Measurements from ENCODE around the gene IL37.
A peak's percentile ranks its signal among the peaks of the same experiment; 100 is the strongest.
"Not testable (repeated sequence)": the region's sequence is repeated elsewhere in the genome, so short reads cannot be mapped to it uniquely, and the experiment has no call there.

The IL37 gene

DNA sequence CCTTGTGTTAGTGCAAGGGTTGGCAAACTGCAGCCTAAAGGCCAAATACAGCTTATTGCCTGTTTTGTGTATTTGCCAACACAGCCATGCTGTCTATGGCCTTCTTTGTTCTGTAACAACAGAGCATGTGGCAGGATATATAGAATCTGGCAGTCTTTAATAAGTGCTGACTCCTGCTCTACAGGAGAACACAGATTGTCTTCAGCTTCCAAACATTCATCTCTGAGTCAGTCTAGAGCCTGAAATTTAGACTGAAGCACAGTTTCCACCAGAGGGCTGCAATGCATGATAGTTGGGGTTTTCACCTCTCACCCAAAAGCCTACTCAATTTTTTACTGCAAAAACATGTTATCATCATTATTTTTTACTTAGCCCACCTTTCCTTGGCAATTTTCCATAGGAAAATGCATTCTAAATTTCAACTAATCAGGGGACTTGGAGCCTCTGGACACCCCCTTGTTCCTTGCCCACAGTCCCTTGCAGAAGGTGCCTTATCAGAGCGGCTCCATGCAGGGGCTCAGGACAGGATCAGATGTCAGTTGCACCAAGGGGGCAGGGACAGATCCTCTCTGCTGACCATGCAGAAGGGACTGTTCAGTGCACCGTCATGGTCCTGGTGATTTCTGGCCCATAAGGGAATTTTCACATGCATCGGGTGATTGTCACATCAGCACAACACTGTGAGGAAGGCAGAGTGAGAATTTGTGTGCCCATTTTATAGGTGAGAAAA lies 12.4 kb downstream of the IL37 start:
- peak; percentile 4 for DNase-seq (ENCODE audit: low spot score)

DNA sequence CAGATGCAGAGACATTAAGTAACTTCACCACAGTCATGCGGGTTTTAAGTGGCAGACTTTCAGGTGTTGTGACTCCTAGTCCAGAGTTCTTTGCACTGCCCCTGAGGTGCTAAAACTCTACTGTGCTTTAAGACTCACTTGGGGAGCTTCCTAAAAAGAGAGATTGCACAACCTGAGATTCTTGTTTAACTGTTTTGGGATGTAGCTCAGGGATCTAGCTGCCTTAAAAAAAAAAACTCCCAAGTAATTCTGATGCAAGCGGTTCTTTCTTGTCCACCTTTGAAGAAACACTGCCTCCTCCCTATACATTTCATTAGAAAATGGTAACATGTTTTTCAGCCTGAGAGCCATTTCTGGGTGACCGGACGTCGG lies 13.0 kb downstream of the IL37 start:
- DNase-seq (ENCODE audit: low spot score) = no peak

GRCh38 chr2:112924360-112924759 lies 13.4 kb downstream of the IL37 start:
- no peak for DNase-seq (ENCODE audit: low spot score)

- no peak for DNase-seq (ENCODE audit: low spot score)
These were observed 13.9 kb downstream of the IL37 start for GRCh38 chr2:112924821-112925220.

DNA sequence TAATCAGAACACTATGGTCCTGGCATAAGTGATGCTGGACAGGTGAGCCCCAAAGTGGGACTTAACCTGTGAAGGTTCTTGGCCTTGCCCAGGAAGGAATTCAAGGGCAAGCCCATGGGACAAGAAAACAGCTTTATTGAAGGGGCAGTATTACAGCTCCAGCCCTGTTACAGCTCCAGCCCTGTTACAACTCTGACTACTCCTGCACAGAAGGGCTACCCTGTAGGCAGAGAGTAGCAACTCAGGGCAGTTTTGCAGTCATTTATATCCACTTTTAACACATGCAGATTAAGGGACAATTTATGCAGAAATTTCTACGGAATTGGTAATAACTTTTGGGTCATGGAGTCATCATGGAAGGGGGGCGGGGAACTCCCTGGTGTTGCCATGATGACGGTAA lies 15.7 kb downstream of the IL37 start:
- DNase-seq (ENCODE audit: low spot score) = no peak

DNA sequence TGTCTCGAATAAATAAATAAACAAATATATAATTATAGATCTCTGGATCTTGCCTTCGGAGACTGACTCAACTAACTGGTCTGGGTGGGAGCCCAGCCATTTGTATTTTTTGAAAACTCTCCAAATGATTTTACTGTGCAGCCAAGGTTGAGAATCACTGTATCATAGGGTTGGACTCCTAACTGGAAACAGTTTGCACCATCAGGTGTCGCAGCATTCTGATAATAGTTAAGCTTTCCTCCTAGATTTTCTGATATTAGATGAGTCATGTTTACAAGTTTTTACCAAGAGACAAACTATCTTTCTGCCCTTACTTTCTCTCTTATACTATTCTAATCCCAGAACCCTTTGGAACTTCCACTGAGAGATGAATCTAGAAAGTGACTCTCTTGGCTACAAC lies 16.8 kb downstream of the IL37 start:
- no peak for DNase-seq (ENCODE audit: low spot score)

- no peak for DNase-seq (ENCODE audit: low spot score)
These were observed 22.3 kb downstream of the IL37 start for GRCh38 chr2:112933261-112933660.

- DNase-seq (ENCODE audit: low spot score) = not testable (repeated sequence)
These were observed 23.2 kb downstream of the IL37 start for GRCh38 chr2:112934117-112934516.

DNA sequence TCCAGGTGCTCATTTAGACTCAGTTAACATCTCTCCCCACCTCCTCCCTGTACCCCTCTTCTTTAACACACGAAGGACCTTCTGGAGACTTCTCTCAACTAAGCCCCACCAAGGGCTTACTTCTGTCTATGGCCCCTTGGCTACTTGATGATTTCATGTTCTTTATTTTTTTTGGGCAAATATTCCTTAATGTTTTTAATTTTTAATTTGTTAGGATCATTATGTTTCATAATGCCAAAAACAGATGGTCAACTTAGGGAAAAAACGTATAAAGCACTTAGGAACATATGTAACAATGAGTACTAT lies 25.9 kb downstream of the IL37 start:
- DNase-seq (ENCODE audit: low spot score) = no peak

DNA sequence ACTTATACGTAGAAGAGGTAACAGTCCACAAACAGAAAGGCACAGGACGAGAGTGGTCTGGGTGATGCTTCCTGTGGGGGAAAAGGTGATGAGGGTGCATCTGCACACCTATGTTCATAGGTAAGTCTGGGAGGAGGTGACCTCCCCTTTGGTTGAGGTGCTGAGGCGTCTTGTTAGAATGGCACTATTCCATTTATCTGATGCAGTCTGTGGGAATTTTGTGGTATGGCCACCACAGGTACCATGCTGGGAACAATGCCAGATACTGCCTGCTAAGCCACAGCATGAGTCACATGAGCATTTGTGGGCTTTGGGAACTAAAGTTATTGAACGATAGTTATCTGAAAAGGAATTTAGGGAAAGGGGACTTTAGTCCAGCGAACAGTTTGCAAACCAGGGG lies 27.9 kb downstream of the IL37 start:
- DNase-seq (ENCODE audit: low spot score) = no peak

DNA sequence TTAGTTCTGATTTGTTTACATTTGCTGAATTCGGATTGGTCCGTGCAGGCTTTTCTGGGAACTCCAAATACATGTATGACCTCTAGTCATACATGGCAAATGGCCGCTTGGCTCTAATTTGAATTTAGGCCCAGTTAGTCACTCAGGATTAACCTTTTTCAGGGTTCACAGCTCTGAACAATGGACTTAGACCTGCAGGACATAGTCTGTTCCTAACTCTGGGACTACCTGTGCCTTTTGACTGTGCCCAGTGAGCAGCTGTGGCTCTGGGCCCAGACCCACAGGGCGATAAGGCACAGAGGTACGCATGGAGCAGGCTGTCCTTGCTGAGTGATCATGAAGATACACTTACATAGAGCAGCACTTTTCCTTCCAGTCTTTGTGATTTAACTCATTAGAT lies 28.5 kb downstream of the IL37 start:
- no peak for DNase-seq (ENCODE audit: low spot score)

DNA sequence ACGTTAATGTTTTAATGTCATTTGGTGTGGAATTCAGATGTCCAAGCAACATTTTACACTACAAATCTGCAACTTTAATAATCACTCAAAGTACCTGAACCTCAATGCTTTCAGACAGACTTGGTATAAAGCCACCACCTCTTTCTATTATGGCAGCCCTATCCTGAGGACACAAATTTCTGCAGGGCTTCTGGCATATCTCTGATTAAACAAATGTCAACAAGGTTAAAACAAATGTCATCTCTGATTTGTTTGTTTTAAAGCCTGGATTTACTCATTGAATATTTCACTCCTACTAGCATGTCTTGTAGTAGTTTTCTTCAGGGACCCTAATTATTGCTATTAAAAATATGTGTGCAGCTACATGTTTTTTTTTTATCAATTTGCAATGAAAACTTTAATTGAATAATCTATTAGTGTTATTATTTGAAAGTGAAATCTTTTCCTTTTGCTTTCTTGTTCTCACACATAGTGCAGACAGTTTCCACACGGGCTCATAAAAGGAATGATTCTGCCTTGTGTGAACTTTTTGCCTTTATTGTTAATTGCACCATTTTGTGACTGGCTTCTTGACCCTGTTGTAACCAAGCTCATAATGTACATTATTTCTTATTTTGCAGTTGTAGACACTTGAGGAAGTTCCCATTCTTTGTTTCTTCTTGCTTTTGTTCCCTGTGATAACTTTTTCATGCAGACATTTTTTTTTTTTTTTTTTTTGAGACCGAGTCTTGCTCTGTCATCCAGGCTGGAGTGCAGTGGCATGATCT lies 30.1 kb downstream of the IL37 start:
- DNase-seq (ENCODE audit: low spot score) = no peak

- peak; percentile 76 for DNase-seq (ENCODE audit: low spot score)
These were observed 31.0 kb downstream of the IL37 start for GRCh38 chr2:112941753-112942653.

GRCh38 chr2:112942654-112943002 lies 31.7 kb downstream of the IL37 start:
- DNase-seq (ENCODE audit: low spot score) = no peak

DNA sequence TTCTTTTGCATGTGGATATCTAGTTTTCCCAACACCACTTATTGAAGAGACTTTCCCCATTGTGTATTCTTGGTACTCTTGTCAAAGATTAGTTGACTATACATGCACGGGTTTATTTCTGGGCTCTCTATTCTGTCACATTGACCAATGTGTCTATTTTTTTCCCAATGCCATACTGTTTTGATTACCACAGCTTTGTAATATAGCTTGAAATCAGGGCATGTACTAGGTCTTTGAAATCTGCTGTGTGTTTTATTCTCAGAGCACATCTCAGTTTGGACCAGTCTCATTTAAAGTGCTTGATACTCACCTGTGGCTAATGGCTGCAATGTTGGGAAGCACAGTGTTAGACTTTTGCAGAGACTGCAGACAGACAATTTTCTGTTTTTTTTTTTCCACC lies 34.0 kb downstream of the IL37 start:
- no peak for DNase-seq (ENCODE audit: low spot score)

GRCh38 chr2:112946086-112946485 lies 35.1 kb downstream of the IL37 start:
- DNase-seq (ENCODE audit: low spot score) = no peak

DNA sequence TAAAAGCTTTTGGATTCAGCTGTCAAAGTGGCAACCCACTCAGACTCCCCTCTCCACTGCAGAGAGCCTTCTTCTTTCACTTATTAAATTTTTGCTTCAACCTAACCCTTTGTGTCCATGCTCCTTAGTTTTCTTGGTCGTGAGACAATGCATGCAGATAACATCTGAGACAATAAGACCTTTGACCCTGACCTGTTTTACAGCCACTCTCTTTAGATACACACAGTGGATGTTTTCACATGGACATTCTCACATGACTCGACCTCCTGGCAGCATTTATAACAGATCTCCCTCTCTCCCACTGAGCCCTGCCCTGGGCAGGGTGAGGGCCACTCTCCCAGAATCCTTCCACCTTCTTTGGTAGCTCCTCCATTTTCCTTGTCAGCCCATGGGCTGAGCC lies 36.4 kb downstream of the IL37 start:
- no peak for DNase-seq (ENCODE audit: low spot score)

- no peak for DNase-seq (ENCODE audit: low spot score)
These were observed 38.5 kb downstream of the IL37 start for GRCh38 chr2:112949456-112949855.

DNA sequence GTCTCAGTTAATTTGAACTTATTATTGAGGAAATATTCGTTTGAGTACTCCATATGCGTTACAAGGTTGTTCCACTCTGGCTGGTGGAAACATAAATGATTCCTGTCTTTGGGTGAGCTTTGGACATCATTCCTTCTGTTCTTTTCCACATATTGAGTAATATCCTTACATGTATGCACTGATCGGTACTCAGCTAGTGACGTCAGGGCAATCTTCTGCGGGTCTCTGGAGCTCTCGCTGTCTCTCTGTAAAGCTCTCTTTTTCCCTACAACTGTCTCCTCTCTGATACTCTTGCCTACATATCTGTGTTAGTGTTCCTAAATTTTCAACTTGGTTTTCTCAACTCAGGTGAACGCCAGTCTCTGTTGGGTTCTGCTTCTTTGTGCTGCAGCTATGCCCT lies 43.4 kb downstream of the IL37 start:
- DNase-seq (ENCODE audit: low spot score) = no peak

GRCh38 chr2:112957511-112957910 lies 46.5 kb downstream of the IL37 start:
- DNase-seq (ENCODE audit: low spot score) = no peak

DNA sequence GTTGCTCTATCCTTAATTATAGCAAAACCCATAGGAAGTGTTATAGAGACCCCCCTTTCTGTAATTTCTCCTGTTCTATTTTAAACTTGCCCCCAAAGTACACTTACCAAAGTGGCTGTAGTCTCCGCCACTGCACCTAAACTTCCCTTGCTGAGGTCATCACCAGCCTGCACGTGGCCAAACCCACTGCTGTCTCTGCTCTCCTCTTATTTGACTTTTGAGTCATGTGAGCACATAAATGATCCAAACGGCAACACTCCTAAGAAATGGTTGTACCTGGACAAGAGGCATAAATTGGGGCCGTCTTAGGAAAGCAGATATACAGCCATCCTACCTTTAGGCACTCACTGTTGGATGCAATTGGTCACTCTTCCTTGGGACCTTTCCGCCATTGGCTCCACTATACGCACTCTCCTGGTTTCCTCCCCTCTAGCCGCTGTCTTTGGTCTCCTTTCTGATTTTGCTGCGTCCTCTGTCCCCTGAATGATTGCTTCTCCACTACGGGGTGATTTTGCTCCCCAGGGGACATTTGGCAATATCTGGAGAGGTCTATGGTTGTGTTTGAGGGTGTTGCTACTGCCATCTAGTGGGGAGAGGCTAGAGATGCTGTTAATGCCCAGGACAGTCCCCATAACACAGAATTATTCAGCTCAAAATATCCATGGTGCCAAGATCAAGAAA lies 47.6 kb downstream of the IL37 start:
- peak; percentile 55 for DNase-seq (ENCODE audit: low spot score)

DNA sequence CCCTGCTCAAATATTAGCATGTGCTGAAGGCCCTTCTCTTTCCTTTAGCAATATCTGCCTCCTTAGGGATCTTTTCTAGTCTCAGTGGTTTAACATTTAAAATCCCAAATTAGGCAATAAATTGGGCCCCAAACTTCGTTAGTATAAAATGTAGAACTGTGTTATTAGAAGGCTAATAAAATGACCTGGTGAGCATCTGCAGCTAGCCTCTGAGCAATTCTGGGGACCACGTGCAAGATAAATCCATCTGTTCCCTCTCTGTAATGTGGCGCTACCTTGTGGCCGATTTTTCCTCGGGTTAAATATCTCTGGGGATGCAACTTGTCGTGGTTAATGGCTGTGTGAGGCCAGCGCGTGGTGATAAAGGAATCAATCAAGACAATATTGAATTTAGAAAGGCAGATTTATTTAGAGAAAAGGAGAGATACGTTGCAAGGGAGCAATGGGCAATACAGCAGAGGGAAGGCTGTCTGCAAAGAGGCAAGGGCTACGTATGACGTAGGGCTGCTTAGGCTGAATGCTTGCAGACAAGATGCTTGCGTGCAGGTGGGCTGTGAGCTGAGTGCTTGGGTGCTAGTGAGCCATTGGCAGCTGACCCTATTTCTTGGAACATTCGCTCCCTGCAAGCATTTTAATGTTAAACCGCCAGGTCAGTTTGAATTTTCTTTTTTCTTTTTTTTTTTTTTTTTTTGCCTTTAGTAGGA lies 48.3 kb downstream of the IL37 start:
- DNase-seq (ENCODE audit: low spot score) = no peak

All from pons (tissue), 1 donor.